Endothelial cell of umbilical vein (primary cell): ENCODE results near the gene C2orf68. TPM values are rescaled to one million over a fixed set of nuclear protein-coding genes. Genes with fewer than 3 reads are reported as not detected.
A peak's percentile ranks its signal among the peaks of the same experiment; 100 is the strongest.

Experiments used
- BruUV-seq: library from RNA; stranded (reverse); fragments of 400-500 nt; replicated peaks from 2 replicates; lab custom pipeline; 2021; lab: Mats Ljungman, UMichigan
- CTCF ChIA-PET: fragments of 300-600, 350-600 bp; sonication (Branson Sonifier 250); formaldehyde crosslinking; loops from one replicate; lab custom pipeline; 2021; ENCODE audit warnings: antibody characterized with exemption, inconsistent platforms; lab: Charles Lee
- POLR2A ChIA-PET: fragments of 300-600, 350-600 bp; sonication (Branson Sonifier 250); formaldehyde crosslinking; loops from one replicate; lab custom pipeline; 2021; ENCODE audit warnings: antibody characterized with exemption, inconsistent platforms; lab: Charles Lee
- DNase-seq: peaks from one replicate; pipeline ENCODE4 v3.0.0-alpha.2; 2011; ENCODE audit warnings: low read depth, low spot score
- FAIRE-seq: peaks from 2 replicates; lab custom pipeline; 2011; peaks lifted over from hg19 to GRCh38; lab: Jason Lieb, UNC
- H2AFZ ChIP-seq: 2 replicates; pipeline ENCODE4 v1.6.0; 2012; ENCODE audit warnings: low read depth, low read length, control low read depth, inconsistent platforms
- H3K27ac ChIP-seq: 2 replicates; pipeline ENCODE4 v1.5.1; 2011; ENCODE audit warnings: low read depth, mild to moderate bottlenecking, control low read depth, low read length, moderate library complexity; ENCODE audit not compliant: insufficient read depth
- H3K27me3 ChIP-seq, 2 experiments: 2 replicates each; pipeline versions ENCODE4 v1.6.0 to v1.6.1; 2011; ENCODE audit warnings: low read length in 2 of 2, mixed read lengths in 1 of 2; ENCODE audit not compliant: control insufficient read depth in 2 of 2, insufficient read depth in 2 of 2
- H3K36me3 ChIP-seq, 2 experiments: 2 replicates in 1 of 2; 3 replicates in 1 of 2; pipeline ENCODE4 v1.5.1; 2011; ENCODE audit warnings: low read length in 2 of 2, mild to moderate bottlenecking in 1 of 2, moderate library complexity in 1 of 2; ENCODE audit not compliant: control insufficient read depth in 2 of 2, insufficient read depth in 2 of 2; ENCODE audit errors: extremely low read depth in 1 of 2
- H3K4me1 ChIP-seq: 3 replicates; pipeline ENCODE4 v1.5.1; 2011; ENCODE audit warnings: mild to moderate bottlenecking, low read length; ENCODE audit not compliant: control insufficient read depth, insufficient read depth; ENCODE audit errors: extremely low read depth
- H3K4me2 ChIP-seq: 2 replicates; pipeline ENCODE4 v1.6.1; 2011; ENCODE audit warnings: low read length, control low read depth, mixed read lengths; ENCODE audit not compliant: insufficient read depth
- H3K4me3 ChIP-seq, 3 experiments: fragments of 200-600 bp in 1 of 3; sonication (generic), shearing (Covaris generic) in 1 of 3; replicated peaks in 1 of 3; 2 replicates each; pipeline ENCODE4 v1.5.1; 2011 to 2016; ENCODE audit warnings: control low read depth in 3 of 3, low read length in 3 of 3, mild to moderate bottlenecking in 2 of 3, inconsistent platforms in 1 of 3, low read depth in 1 of 3, moderate library complexity in 1 of 3; ENCODE audit not compliant: insufficient read depth in 1 of 3
- H3K79me2 ChIP-seq: 2 replicates; pipeline ENCODE4 v1.6.0; 2012; ENCODE audit warnings: low read length, inconsistent platforms; ENCODE audit not compliant: control insufficient read depth, insufficient read depth
- H3K9ac ChIP-seq: replicated peaks from 2 replicates; pipeline ENCODE3; 2011; ENCODE audit warnings: low read length, control low read depth; ENCODE audit not compliant: insufficient read depth; ENCODE audit errors: extremely low read depth
- H3K9me1 ChIP-seq: replicated peaks from 3 replicates; pipeline ENCODE4 v1.6.0; 2011; ENCODE audit warnings: mild to moderate bottlenecking, low read length; ENCODE audit not compliant: control insufficient read depth, insufficient read depth; ENCODE audit errors: extremely low read depth
- H3K9me3 ChIP-seq: replicated peaks from 2 replicates; pipeline ENCODE4 v1.5.1; 2012; ENCODE audit warnings: low read length, inconsistent platforms; ENCODE audit not compliant: control insufficient read depth, insufficient read depth
- H4K20me1 ChIP-seq: replicated peaks from 2 replicates; pipeline ENCODE3; 2011; ENCODE audit warnings: mild to moderate bottlenecking, low read length; ENCODE audit not compliant: control insufficient read depth, insufficient read depth; ENCODE audit errors: extremely low read depth
- EZH2 ChIP-seq: IDR thresholded peaks from 2 replicates; pipeline ENCODE4 v1.6.1; 2012; ENCODE audit warnings: borderline replicate concordance, low read depth, mild to moderate bottlenecking, moderate library complexity, low read length, inconsistent platforms; ENCODE audit not compliant: severe bottlenecking
- GATA2 ChIP-seq: IDR thresholded peaks from 2 replicates; pipeline ENCODE4 v1.7.0; 2011; ENCODE audit warnings: low read depth, mild to moderate bottlenecking, moderate library complexity, mixed read lengths, low read length; ENCODE audit not compliant: insufficient read length, insufficient read depth
- JUN ChIP-seq: IDR thresholded peaks from 2 replicates; pipeline ENCODE4 v1.6.1; 2011; ENCODE audit warnings: borderline replicate concordance, low read depth; ENCODE audit not compliant: insufficient read length, insufficient read depth
- POLR2A ChIP-seq: IDR thresholded peaks from 2 replicates; pipeline ENCODE4 v1.6.1; 2012; ENCODE audit warnings: low read depth, mild to moderate bottlenecking, control low read depth, low read length
- dilution Hi-C: fragments of 300-500 bp; cut with MboI; formaldehyde crosslinking; loops from one replicate; pipeline ENCODE4 v1.15.0; 2019; ENCODE audit warnings: low sequenced_read_pairs; ENCODE audit not compliant: extremely low pct_ligation_motif_present
- intact Hi-C: fragments of 100-400 bp; cut with micrococcal nuclease; formaldehyde crosslinking; loops from one replicate; pipeline ENCODE4 v1.10.0; 2022
- polyA plus RNA-seq, 4 experiments: library from polyadenylated mRNA; depleted of rRNA in 3 of 4; stranded (reverse) in 3 of 4; unstranded in 1 of 4; fragments of >200 nt; gene quantifications; 2 replicates each; pipeline versions ENCODE4 v1.2.1 to v1.2.3, GENCODE V29; 2011 to 2012; ENCODE audit warnings: missing spikeins in 1 of 4
- total RNA-seq: library from RNA; stranded (reverse); gene quantifications from 2 replicates; pipeline ENCODE4 v1.2.3, GENCODE V29; 2021

C2orf68 gene
- total and polyA plus RNA-seq, 2 donors (not counting 3 experiments of a cell fraction or from before 2014, with no cell fraction given), result 17.4 to 27.4 TPM

- Histone ChIP-seq H3K4me1 (peaks cover 22% of the 10 kb centered on the region), H3K27ac (no peak overlapping the region), H3K9me3 (no peaks in the 10 kb centered on the region), H3K9ac (no peak overlapping the region), H3K9me1 (no peaks in the 10 kb centered on the region), H2AFZ (peak overlapping the region; percentile 53), H3K79me2 (no peaks in the 10 kb centered on the region), H3K4me2 (peak overlapping the region; percentile 54), H4K20me1 (no peaks in the 10 kb centered on the region), H3K4me3 (peak overlapping the region in 1 of 3 experiments; percentile 9), H3K27me3 (no peaks in the 10 kb centered on the region), H3K36me3 (no peaks in the 10 kb centered on the region)
- FAIRE-seq, result peak; percentile 70
- BruUV-seq, result no TSS peak
- TF ChIP-seq JUN (no peak), GATA2 (no peak), EZH2 (no peak), POLR2A (no peak)
- intact Hi-C loops (loop anchor here (1.0 kb wide), 1 partner anchor 7 kb away; no protein-coding TSS in a partner anchor), dilution Hi-C loops (no loop called here)
- ChIA-PET CTCF (interaction anchor here (1.0 to 2.4 kb wide), 5 partner anchors 9 to 30 kb away, joined by 3 to 5 read pairs (median 5); partner anchors contain the start of gene RNF181), POLR2A (interaction anchor here (1.0 kb wide), 1 partner anchor 40 kb away, joined by 6 read pairs; the partner anchor contains the start of gene MAT2A)
- no peak for DNase-seq
Measured at GRCh38 chr2:85578243-85579180, 33.4 kb downstream of the C2orf68 start.
